Rectal smooth muscle tissue (tissue), 1 donor: ENCODE data around the gene OR3A3.
"Not testable (repeated sequence)": the region's sequence is repeated elsewhere in the genome, so short reads cannot be mapped to it uniquely, and the experiment has no call there.

ENCODE experiments used
- H3K27ac ChIP-seq: one replicate; pipeline ENCODE4 v1.7.0; 2013; ENCODE audit warnings: low read depth, low read length, inconsistent platforms
- H3K27me3 ChIP-seq: one replicate; pipeline ENCODE4 v1.7.0; 2013; ENCODE audit warnings: low read length; ENCODE audit not compliant: control insufficient read depth, insufficient read depth
- H3K36me3 ChIP-seq: one replicate; pipeline ENCODE4 v1.7.0; 2013; ENCODE audit warnings: low read length; ENCODE audit not compliant: control insufficient read depth, insufficient read depth
- H3K4me1 ChIP-seq: one replicate; pipeline ENCODE4 v1.7.0; 2013; ENCODE audit warnings: low read length; ENCODE audit not compliant: control insufficient read depth, insufficient read depth
- H3K4me3 ChIP-seq: one replicate; pipeline ENCODE4 v1.7.0; 2013; ENCODE audit warnings: low read length
- H3K9ac ChIP-seq: one replicate; pipeline ENCODE4 v1.7.0; 2013; ENCODE audit warnings: low read length

The OR3A3 gene

GRCh38 chr17:3411070-3411469 is at the start of gene OR3A3:
Gene OR3A3, plus strand, starts transcription at chr17:3411370.
- Histone ChIP-seq H3K4me1 (no peaks in the 10 kb centered on the region), H3K27ac (no peak within 1 kb of the TSS), H3K9ac (no peak within 1 kb of the TSS), H3K36me3 (no peaks in the 10 kb centered on the region), H3K4me3 (no peak within 1 kb of the TSS), H3K27me3 (no peaks in the 10 kb centered on the region)

GRCh38 chr17:3371167-3371566 is 40.0 kb upstream of the OR3A3 start:
- not testable (repeated sequence) for H3K36me3 ChIP-seq, H3K27ac ChIP-seq, H3K4me3 ChIP-seq, H3K27me3 ChIP-seq, H3K4me1 ChIP-seq, H3K9ac ChIP-seq

GRCh38 chr17:3378321-3378720 is 32.8 kb upstream of the OR3A3 start:
- H3K4me3 ChIP-seq, result no peak overlapping the region
- H3K36me3 ChIP-seq, result no peaks in the 10 kb centered on the region
- no peak overlapping the region for H3K27ac ChIP-seq
- H3K27me3 ChIP-seq, result no peaks in the 10 kb centered on the region
- H3K4me1 ChIP-seq, result no peaks in the 10 kb centered on the region
- no peak overlapping the region for H3K9ac ChIP-seq

- no peaks in the 10 kb centered on the region for H3K36me3 ChIP-seq
- H3K9ac ChIP-seq, result no peak overlapping the region
- H3K27me3 ChIP-seq, result no peaks in the 10 kb centered on the region
- H3K27ac ChIP-seq, result no peak overlapping the region
- H3K4me1 ChIP-seq, result no peaks in the 10 kb centered on the region
- H3K4me3 ChIP-seq, result no peak overlapping the region
Observed at GRCh38 chr17:3381957-3382356, 29.2 kb upstream of the OR3A3 start.

GRCh38 chr17:3385869-3386816 is 25.0 kb upstream of the OR3A3 start, which contains the start of gene OR3A2:
Gene OR3A2, minus strand, starts transcription at chr17:3386308.
- no peaks in the 10 kb centered on the region for H3K4me1 ChIP-seq
- no peak within 1 kb of the TSS for H3K27ac ChIP-seq
- no peak within 1 kb of the TSS for H3K9ac ChIP-seq
- no peaks in the 10 kb centered on the region for H3K36me3 ChIP-seq
- H3K4me3 ChIP-seq, result peak within 1 kb of the TSS; percentile 32
- no peaks in the 10 kb centered on the region for H3K27me3 ChIP-seq

- Histone ChIP-seq H3K27ac (no peak overlapping the region), H3K4me3 (no peak overlapping the region), H3K9ac (no peak overlapping the region), H3K4me1 (no peaks in the 10 kb centered on the region), H3K36me3 (no peaks in the 10 kb centered on the region), H3K27me3 (no peaks in the 10 kb centered on the region)
Observed at GRCh38 chr17:3389791-3390190, 21.4 kb upstream of the OR3A3 start.

GRCh38 chr17:3397801-3398200 is 13.4 kb upstream of the OR3A3 start:
- not testable (repeated sequence) for H3K27me3 ChIP-seq, H3K27ac ChIP-seq, H3K36me3 ChIP-seq, H3K4me1 ChIP-seq, H3K9ac ChIP-seq, H3K4me3 ChIP-seq

GRCh38 chr17:3398310-3398709 is 12.9 kb upstream of the OR3A3 start, which contains the start of gene OR1E1:
Gene OR1E1, minus strand, starts transcription at chr17:3398410. Its CDS starts 0 bp downstream, at chr17:3398410.
- no peaks in the 10 kb centered on the region for H3K36me3 ChIP-seq
- H3K27ac ChIP-seq, result no peak within 1 kb of the TSS
- no peak within 1 kb of the TSS for H3K9ac ChIP-seq
- H3K4me1 ChIP-seq, result no peaks in the 10 kb centered on the region
- no peaks in the 10 kb centered on the region for H3K27me3 ChIP-seq
- no peak within 1 kb of the TSS for H3K4me3 ChIP-seq

- Histone ChIP-seq H3K4me3 (no peak overlapping the region), H3K4me1 (no peaks in the 10 kb centered on the region), H3K27ac (no peak overlapping the region), H3K27me3 (no peaks in the 10 kb centered on the region), H3K9ac (no peak overlapping the region), H3K36me3 (no peaks in the 10 kb centered on the region)
Observed at GRCh38 chr17:3400055-3400454, 11.1 kb upstream of the OR3A3 start.

GRCh38 chr17:3401786-3402185 is 9.4 kb upstream of the OR3A3 start:
- no peak overlapping the region for H3K9ac ChIP-seq
- H3K4me1 ChIP-seq, result no peaks in the 10 kb centered on the region
- no peak overlapping the region for H3K27ac ChIP-seq
- no peaks in the 10 kb centered on the region for H3K36me3 ChIP-seq
- H3K4me3 ChIP-seq, result no peak overlapping the region
- H3K27me3 ChIP-seq, result no peaks in the 10 kb centered on the region

GRCh38 chr17:3403856-3404255 is 7.3 kb upstream of the OR3A3 start:
- H3K27me3 ChIP-seq, H3K27ac ChIP-seq, H3K4me1 ChIP-seq, H3K36me3 ChIP-seq, H3K9ac ChIP-seq, H3K4me3 ChIP-seq: not testable (repeated sequence)

GRCh38 chr17:3412216-3412615 is 1.0 kb downstream of the OR3A3 start:
- H3K4me1 ChIP-seq, result not testable (repeated sequence)

GRCh38 chr17:3415610-3416009 is 4.4 kb downstream of the OR3A3 start:
- Histone ChIP-seq H3K36me3 (no peaks in the 10 kb centered on the region), H3K9ac (no peak overlapping the region), H3K4me3 (no peak overlapping the region), H3K27ac (no peak overlapping the region), H3K27me3 (no peaks in the 10 kb centered on the region), H3K4me1 (no peaks in the 10 kb centered on the region)

More at GRCh38 chr17:3412216-3412615, 1.0 kb downstream of the OR3A3 start:
- not testable (repeated sequence) for H3K36me3 ChIP-seq, H3K9ac ChIP-seq, H3K27ac ChIP-seq, H3K4me3 ChIP-seq, H3K27me3 ChIP-seq
